C4-2B (cell line): Measurements from ENCODE around the gene EZH2.

Experiments used
- H3K27ac ChIP-seq: fragments of 450-650 bp; 2 replicates; pipeline ENCODE4 v1.5.1; 2017
- ZFX ChIP-seq: fragments of 450-650 bp; IDR thresholded peaks from 2 replicates; pipeline ENCODE4 v1.6.1; 2017
- TF ChIP-seq, protein P1 (sequence below): fragments of 450-650 bp; conservative IDR thresholded peaks from 2 replicates; pipeline ENCODE4 v1.5.1; 2017; ENCODE audit warnings: mild to moderate bottlenecking

The EZH2 gene

DNA sequence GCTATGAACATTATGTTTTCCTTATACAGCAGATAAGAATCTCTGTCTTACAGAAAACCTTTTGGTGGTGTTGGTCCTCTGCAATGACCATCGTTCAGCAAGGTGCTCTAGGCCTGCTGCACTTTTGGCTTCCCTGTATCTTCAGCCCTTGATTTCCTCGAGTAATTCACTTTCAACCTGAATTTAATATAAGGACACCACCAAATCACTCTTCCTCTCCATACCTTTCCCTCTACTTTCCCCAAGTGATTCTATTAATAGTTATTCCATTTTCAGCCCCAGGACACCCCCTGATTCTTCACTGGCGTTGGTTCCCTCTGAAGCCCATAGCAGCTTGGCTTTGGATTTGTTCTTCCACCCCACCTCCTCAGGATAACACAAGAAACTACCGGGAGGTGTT is 72.2 kb downstream of the EZH2 start:
- H3K27ac ChIP-seq: no peak overlapping the region
- no peak for TF ChIP-seq ZFX
- TF ChIP-seq, protein P1, sequence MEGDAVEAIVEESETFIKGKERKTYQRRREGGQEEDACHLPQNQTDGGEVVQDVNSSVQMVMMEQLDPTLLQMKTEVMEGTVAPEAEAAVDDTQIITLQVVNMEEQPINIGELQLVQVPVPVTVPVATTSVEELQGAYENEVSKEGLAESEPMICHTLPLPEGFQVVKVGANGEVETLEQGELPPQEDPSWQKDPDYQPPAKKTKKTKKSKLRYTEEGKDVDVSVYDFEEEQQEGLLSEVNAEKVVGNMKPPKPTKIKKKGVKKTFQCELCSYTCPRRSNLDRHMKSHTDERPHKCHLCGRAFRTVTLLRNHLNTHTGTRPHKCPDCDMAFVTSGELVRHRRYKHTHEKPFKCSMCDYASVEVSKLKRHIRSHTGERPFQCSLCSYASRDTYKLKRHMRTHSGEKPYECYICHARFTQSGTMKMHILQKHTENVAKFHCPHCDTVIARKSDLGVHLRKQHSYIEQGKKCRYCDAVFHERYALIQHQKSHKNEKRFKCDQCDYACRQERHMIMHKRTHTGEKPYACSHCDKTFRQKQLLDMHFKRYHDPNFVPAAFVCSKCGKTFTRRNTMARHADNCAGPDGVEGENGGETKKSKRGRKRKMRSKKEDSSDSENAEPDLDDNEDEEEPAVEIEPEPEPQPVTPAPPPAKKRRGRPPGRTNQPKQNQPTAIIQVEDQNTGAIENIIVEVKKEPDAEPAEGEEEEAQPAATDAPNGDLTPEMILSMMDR: no peak

DNA sequence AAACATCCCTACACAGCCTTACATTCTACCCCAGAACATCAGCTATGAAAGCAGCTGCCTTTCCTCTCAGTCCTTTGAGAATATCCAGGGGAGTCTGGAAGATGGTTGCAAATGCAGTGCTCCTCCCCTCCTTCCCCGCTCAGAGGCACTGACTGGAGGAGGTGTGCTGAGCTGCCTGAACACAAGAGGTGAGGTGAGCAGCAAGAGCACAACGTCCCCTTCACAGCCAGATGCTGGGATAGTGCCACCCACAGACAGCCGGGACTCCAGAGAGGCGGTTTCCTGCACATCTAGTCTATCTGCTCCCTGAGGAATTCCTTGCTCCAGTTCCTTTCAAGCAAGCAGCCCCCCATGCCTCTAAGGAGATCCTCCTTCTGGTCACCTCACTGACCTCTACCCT is 74.2 kb downstream of the EZH2 start:
- H3K27ac ChIP-seq: no peak overlapping the region
- TF ChIP-seq, protein P1: no peak
- no peak for TF ChIP-seq ZFX

DNA sequence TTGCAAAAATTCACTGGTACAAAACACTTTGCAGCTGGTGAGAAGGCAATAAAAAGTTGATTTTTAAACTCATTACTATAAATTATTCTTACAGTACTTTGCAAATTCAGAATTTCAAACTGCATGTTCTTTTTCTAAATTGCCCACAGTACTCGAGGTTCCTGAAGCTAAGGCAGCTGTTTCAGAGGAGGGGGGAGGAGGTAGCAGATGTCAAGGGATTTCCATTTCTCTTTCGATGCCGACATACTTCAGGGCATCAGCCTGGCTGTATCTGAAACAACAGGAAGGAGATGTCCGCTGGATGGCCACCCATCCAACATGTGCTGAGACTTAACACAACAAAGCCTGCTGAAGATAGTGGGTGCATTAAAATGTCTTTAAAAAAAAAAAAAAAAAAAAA is 76.7 kb downstream of the EZH2 start:
- no peak for TF ChIP-seq ZFX
- TF ChIP-seq, protein P1: no peak
- no peak overlapping the region for H3K27ac ChIP-seq

DNA sequence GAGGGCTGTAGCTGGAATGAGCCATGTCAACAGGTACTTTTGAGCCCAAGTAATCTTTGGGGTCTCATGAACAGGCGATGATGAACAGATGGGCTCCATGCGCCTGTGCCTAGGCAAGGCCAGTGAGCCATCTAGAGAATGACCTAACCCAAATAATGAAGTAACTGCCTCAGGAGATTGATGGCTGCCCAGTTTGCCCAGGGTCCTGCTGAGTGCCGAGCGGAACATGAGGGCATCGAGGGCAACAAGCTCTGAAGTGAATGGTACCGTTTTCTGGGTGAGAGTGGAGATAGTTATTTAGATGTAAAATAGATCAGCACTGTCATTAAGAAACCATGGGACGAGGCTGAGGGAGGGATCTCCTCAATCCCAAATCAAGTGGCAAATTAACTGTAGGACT is 77.9 kb downstream of the EZH2 start:
- no peak overlapping the region for H3K27ac ChIP-seq
- no peak for TF ChIP-seq ZFX
- TF ChIP-seq, protein P1: no peak

DNA sequence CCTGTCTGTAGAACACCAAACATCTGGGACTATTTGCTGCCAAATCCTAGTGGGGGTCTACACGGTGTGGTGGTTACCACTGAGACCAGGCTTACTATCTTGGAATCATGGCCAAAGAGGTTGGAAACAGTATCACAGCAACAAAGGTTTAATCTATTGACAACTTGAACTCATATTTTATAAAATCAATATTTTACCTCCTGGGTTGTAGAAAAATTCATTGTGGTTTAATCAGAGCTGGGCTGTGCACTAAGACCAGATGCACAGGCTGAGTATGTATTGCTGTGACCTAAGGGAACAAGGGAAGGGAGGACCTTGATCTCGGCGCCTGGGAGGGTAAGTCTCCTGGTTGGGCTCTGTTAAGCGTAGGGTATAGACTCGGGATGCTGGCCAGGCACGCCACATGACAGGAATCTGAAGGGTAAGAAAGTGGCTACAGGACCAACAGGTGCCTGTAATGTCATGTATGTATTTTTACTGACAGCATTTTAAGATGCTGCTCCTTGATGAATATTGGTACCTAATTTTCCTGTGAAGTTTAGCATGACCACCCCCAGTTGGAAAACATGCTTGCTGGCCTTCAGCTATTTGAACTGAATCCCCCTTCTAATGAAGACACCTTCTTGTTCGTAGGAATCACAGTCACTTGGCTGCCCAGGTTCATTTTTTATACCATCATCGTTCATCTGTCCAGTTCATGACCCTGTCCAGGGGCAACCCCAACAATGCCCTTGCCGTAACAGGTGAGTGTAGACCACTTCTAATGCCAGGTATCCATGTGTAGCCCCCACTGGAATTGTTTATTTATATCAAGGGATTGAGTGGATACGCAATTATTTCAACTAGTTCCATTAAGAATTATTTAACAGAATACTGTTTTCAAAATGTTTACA is 79.5 kb downstream of the EZH2 start:
- no peak overlapping the region for H3K27ac ChIP-seq
- TF ChIP-seq ZFX: no peak
- TF ChIP-seq, protein P1: no peak

DNA sequence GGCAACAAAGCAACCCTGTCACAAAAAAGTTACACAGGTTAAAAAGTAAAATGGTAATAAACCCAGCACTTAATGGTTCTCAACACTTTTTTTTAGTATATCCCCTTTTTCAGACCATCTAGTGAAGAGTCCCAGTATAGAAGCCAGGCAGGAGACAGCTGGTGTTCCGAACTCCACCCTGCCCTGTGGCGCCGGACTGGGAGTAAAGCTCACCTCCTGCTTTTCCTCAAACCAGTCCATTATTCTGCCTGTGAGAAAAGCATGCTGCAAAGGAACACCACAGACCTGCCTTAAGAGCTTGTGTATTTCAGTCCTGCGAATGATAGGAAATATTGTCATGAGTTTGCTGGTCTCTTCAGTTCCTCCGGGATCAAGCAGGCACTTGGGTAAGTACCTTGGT is 81.0 kb downstream of the EZH2 start:
- no peak overlapping the region for H3K27ac ChIP-seq
- TF ChIP-seq, protein P1: no peak
- TF ChIP-seq ZFX: no peak

DNA sequence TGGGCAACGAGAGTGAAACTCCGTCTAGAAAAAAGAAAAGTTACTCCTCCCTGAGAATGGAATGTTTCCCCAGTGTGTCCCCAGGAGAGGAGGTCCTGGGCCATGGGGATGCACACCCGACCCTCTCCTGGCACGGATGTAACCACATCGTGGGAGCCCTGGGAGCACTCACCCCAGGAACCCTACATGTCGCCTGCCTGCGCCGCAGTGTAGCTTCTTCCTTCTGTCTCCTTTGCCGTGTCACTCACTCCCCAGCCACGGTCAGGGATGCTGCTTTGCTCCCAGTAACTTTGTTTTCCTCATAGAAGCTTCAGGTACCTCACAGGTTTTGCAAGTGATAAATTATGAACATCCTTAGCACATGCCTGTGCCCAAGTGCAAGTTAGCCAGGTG is 82.0 kb downstream of the EZH2 start:
- H3K27ac ChIP-seq: no peak overlapping the region
- TF ChIP-seq, protein P1: no peak
- no peak for TF ChIP-seq ZFX
